GM12865 (cell line): Measurements from ENCODE around the gene SERPINA6.
"Not testable (repeated sequence)": the region's sequence is repeated elsewhere in the genome, so short reads cannot be mapped to it uniquely, and the experiment has no call there.

Source experiments
- DNase-seq: peaks from one replicate; pipeline ENCODE4 v3.0.0; 2010; ENCODE audit warnings: low read depth
- H3K4me3 ChIP-seq: 2 replicates; pipeline ENCODE4 v1.5.1; 2011; ENCODE audit warnings: mild to moderate bottlenecking, low read depth, low read length, control low read depth
- CTCF ChIP-seq: IDR thresholded peaks from 2 replicates; pipeline ENCODE4 v1.5.1; 2011; ENCODE audit warnings: low read length, control low read depth, low read depth, inconsistent platforms; ENCODE audit not compliant: insufficient read depth; ENCODE audit errors: missing control alignments

The SERPINA6 gene

GRCh38 chr14:94354638-94355185 is 31.6 kb upstream of the SERPINA6 start:
- TF ChIP-seq CTCF, result no peak
- no peak overlapping the region for H3K4me3 ChIP-seq
- no peak for DNase-seq

GRCh38 chr14:94354190-94354589 is 31.1 kb upstream of the SERPINA6 start:
- H3K4me3 ChIP-seq, DNase-seq: not testable (repeated sequence)

- H3K4me3 ChIP-seq, result no peak overlapping the region
- no peak for DNase-seq
- TF ChIP-seq CTCF, result no peak
These were observed 26.1 kb upstream of the SERPINA6 start for GRCh38 chr14:94349276-94349675.

- H3K4me3 ChIP-seq, result no peak overlapping the region
- no peak for TF ChIP-seq CTCF
- no peak for DNase-seq
These were observed 25.7 kb upstream of the SERPINA6 start for GRCh38 chr14:94348836-94349235.

- no peak for DNase-seq
- H3K4me3 ChIP-seq, result no peak overlapping the region
- TF ChIP-seq CTCF, result no peak
These were observed 23.7 kb upstream of the SERPINA6 start for GRCh38 chr14:94346841-94347240.

- H3K4me3 ChIP-seq, result not testable (repeated sequence)
- peak; percentile 85 for DNase-seq
These were observed 23.1 kb upstream of the SERPINA6 start for GRCh38 chr14:94346065-94346786.

- no peak for DNase-seq
- no peak for TF ChIP-seq CTCF
- H3K4me3 ChIP-seq, result no peak overlapping the region
These were observed 22.4 kb upstream of the SERPINA6 start for GRCh38 chr14:94345344-94346064.

GRCh38 chr14:94344389-94344788 is 21.3 kb upstream of the SERPINA6 start:
- no peak for DNase-seq
- no peak overlapping the region for H3K4me3 ChIP-seq
- TF ChIP-seq CTCF, result no peak
